ENCODE results near the gene ERGIC1.

DNA sequence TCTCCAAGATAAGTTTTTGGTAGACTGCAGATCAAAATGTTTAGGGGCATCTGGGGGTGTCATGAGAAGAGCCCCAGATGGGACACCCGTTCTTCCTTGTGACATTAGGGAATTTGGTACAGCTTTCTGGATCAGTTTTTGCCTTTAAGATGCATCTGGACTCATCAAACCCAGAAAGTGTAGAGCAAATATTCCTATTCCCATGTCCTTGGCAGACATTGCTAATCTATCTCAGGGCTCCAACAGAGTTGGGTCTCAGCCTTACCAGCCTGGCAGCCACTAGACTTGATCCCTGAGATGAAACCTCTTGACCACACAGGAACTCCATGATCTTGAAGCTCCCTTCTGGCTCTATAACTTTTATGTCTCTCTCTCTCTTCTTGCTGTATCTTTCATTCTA, 35.6 kb downstream of the ERGIC1 start:
- no peak for TF ChIP-seq CTCF (IDR thresholded peaks at IDR 0.05)
- TF ChIP-seq POLR2A (IDR thresholded peaks at IDR 0.05) = no peak

Data from gastroesophageal sphincter (tissue), 3 donors.